NCI-H1417 (cell line): ENCODE measurements around the gene AFF1.

Experiments
- DNase-seq, 3 experiments: peaks; one replicate each; lab custom pipeline; 2025; lab: John Stamatoyannopoulos, UW

AFF1 gene

GRCh38 chr4:86919561-86920223 lies 15.1 kb upstream of the AFF1 start:
- no peak for DNase-seq

DNA sequence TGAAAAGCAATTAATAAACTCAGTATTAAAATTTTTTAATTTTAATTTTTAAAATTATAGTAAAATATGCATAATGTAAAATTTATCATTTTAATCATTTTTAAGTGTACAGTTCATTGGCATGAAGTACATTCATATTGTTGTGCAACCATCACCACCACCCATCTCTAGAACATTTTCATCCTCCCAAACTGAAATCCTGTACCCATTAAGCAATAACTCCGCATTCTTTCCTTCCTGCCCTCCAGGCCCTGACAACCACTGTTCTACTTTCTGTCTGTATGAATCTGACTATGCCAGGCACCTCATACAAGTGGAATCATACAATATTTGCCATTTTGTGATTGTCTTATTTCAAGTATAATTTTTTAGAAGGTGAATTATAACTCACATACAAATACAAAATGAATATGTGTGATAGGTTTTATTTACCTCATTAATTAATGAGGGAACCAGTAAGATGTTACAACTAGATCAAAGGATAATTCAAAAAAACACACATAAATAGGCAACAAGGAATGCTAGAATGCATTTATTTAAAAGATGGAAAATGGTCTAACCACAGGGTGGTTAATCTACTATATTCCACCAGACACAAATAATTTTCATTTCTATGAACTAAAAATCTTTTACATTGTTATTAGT lies 13.1 kb upstream of the AFF1 start:
- no peak for DNase-seq

DNA sequence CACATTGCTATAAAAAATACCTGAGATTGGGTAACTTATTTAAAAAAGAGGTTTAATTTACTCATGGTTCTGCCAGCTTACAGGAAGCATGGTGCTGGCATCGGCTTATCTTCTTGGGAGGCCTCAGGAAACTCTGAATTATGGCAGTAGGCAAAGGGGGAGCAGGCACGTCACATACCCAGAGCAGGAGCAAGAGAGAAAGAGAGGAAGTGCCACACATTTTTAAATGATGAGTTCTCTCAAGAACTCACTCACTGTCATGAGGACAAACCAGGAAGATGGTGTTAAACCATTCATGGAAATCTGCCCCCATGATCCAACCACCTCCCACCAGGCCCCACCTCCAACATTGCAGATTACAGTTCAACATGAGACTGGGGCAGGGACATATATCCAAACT lies 10.0 kb upstream of the AFF1 start:
- no peak for DNase-seq

GRCh38 chr4:86926435-86927086 lies 8.2 kb upstream of the AFF1 start:
- no peak for DNase-seq

DNA sequence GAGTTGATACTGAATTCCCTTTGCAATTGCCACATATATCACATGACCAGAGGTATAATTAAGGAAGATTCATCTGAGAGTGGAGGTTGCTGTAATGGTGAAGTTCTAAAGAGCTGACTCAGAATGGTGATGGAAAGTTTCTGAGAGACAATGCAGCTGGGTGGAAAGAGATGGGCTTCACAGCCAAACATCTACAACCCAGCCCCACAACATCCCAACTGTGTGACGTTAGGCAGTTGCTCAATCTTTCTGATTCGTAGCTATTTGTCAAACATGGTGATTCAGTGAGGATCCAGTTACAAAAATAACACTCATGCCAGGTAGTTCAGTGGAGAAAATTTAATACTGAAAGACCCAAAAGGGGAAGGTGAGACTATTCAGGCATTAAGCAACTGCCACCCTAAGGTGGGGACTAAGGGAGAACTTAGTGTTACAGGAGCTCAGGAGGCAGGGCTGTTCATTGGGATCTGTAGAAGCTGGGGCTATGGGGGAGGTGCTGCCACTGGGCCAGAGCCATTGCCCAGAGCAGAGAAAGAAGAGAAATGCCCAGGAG lies 6.9 kb upstream of the AFF1 start:
- DNase-seq, result no peak

GRCh38 chr4:86928400-86929255 lies 6.2 kb upstream of the AFF1 start:
- DNase-seq, result no peak

DNA sequence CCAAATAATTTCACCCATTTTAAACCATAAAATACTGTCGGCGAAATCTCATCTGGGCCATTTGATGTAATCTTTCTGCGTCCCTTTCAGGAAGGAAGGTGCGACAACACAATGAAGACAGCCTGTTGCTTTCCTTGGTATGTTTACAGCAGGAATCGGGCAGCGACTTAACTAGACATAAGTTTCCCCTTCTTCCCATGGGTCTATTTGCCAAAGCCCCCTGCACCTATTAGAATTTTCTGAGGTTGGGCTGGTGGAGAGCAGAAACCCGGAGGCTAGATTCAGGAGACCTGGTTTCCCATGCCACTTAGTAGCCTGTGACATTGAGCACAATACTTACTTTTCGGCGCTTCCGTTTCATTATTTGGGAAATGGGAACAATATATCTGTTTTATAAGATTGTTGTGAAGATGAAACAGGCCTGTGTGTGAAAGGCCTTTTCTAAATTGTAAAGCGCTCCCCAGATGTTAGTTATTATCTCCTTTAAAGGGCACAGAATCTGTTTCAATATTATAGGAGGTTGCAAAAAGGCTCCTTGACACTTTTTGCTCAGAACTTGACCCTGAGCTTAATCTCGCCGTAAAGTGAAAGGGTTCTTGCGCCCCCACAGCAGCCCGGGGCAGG lies 552 bp upstream of the AFF1 start:
- peak in 1 of 3 experiments; percentile 53 for DNase-seq

GRCh38 chr4:86935566-86935852 lies 698 bp downstream of the AFF1 start:
- DNase-seq, result peak in 2 of 3 experiments; percentile 58 to 64

- peak; percentile 29 to 64 (median 55) for DNase-seq
These were observed 1.3 kb downstream of the AFF1 start for GRCh38 chr4:86935853-86936733.

- no peak for DNase-seq
These were observed 4.1 kb downstream of the AFF1 start for GRCh38 chr4:86938771-86939520.

DNA sequence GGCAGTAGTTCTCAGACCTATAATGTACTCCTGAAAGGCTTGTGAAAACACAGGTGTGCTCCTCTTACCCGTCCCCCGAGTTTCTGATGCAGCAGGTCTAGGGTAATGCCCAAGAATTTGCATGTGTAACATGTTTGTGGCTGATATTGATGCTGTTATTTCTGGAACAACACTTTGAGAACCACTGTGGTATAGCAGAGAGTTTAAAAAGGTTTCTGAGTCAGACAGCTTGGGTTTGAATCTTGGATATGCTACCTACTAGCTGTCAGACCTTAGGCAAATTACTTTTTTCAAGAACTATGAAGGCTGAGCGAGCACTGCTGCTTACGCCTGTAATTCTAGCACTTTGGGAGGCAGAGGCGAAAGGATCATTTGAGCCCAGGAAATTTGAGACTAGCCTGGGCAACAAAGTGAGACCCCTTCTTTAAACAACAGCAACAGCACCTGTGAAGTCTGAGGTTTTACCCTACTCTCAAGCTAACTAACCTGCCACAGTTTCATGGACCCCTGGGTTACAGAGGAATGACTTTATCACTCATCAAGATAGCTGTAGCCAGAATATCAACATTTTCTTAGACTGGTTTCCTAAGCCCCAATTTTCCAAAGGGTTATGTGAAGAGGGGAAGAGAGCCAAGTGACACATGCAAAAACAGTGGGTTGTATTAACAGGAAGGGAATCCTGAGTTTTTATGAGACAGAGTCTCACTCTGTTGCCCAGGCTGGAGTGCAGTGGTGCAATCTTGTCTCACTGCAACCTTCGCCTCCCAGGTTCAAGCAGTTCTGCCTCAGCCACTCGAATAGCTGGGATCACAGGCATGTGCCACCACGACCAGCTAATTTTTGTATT lies 5.1 kb downstream of the AFF1 start:
- DNase-seq, result no peak

- no peak for DNase-seq
These were observed 6.2 kb downstream of the AFF1 start for GRCh38 chr4:86940920-86941460.

GRCh38 chr4:86942185-86942666 lies 7.4 kb downstream of the AFF1 start:
- DNase-seq, result no peak

DNA sequence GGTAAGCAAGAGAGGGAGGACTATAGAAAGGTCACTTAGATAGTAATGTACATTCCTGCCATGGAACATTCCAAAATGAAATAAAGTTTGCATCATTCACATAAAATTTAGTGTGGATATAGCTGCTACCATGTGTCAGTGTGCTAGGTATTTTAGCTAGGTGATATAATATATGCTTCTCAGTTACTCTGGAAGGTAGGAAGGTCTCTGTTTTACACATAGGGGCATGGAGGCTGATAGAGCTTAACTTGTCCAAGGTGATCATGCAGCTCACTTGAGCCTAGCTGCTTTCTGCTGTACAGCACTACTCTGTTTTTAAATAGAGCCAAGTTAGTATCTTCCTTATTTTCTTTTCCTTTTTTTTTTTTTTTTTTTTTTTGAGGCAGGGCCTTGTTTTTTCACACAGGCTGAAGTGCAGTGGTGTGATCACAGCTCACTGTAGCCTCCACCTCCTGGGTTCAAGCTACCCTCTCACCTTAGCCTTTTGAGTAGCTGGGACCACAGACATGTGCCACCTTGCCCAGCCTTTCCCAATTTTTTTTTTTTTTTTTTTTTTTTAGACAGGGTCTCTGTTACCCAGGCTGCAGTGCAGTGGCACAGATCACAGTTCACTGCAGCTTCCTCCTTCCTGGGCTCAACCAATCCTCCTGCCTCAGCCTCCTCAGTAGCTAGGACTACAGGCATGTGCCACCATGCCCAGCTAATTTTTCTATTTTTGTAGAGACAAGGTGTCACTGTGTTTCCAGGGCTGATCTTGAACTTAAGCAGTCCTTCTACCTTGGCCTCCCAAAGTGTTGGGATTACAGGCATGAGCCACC lies 10.4 kb downstream of the AFF1 start:
- no peak for DNase-seq

- no peak for DNase-seq
These were observed 12.2 kb downstream of the AFF1 start for GRCh38 chr4:86946868-86947500.

DNA sequence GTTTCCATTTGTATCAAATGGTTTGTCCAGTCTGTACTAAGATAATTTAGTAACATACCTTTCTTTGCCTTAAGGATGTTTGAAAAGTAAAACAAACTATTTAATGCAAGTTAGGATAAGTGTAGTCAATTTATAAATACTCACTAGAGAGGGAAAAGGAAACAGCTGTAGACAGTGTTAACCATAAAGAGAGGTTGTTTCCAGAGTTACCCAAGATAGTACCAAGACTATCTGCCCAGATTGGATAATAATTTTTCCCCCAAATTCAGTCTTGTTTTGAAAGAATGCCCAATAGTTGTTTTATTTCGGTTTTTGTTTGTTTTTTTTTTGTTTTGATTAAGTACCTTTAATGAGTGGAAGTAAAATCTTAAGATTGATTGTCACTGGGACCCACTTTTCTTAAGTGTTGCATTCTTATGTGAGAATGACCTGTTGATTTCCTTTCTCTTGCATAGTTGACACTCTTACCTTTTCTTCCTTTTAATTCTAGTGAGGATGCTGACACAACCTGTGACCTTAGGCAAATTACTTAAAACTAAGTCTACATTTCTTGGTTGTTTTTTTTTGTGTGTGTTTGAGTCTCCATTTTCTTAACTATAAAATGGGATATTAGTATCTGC lies 12.8 kb downstream of the AFF1 start:
- DNase-seq, result no peak

- peak in 1 of 3 experiments; percentile 94 for DNase-seq
These were observed 13.5 kb downstream of the AFF1 start for GRCh38 chr4:86948276-86948675.
